CD8-positive, alpha-beta memory T cell (primary cell): ENCODE data around the gene SDCBP2. TPM values are rescaled to one million over a fixed set of nuclear protein-coding genes. Genes with fewer than 3 reads are reported as not detected.

Experiments used
- CTCF ChIA-PET: fragments of 350-600 bp; sonication (Branson Sonifier 250); formaldehyde crosslinking; loops from one replicate; lab custom pipeline; 2021; ENCODE audit warnings: antibody characterized with exemption; lab: Charles Lee
- POLR2A ChIA-PET: fragments of 350-600 bp; sonication (Branson Sonifier 250); formaldehyde crosslinking; loops from one replicate; lab custom pipeline; 2021; ENCODE audit warnings: antibody characterized with exemption; lab: Charles Lee
- DNase-seq, 5 donors: peaks; one replicate each; pipeline versions ENCODE4 v3.0.0 to v3.0.0-alpha.2; 2020 to 2022; ENCODE audit warnings: mixed read lengths in 1 of 5
- H3K27ac ChIP-seq: one replicate; pipeline ENCODE4 v1.7.0; 2013; ENCODE audit warnings: low read depth, mild to moderate bottlenecking, low read length, moderate library complexity
- H3K27me3 ChIP-seq: 2 replicates; pipeline ENCODE4 v1.7.0; 2013; ENCODE audit warnings: low read length, mild to moderate bottlenecking; ENCODE audit not compliant: insufficient read depth, poor library complexity, severe bottlenecking
- H3K36me3 ChIP-seq: 2 replicates; pipeline ENCODE4 v1.7.0; 2013; ENCODE audit warnings: mild to moderate bottlenecking, low read length, moderate library complexity; ENCODE audit not compliant: insufficient read depth
- H3K4me1 ChIP-seq: 2 replicates; pipeline ENCODE4 v1.7.0; 2013; ENCODE audit warnings: mild to moderate bottlenecking, low read length, moderate library complexity; ENCODE audit not compliant: insufficient read depth
- H3K4me3 ChIP-seq: 2 replicates; pipeline ENCODE4 v1.7.0; 2013; ENCODE audit warnings: mild to moderate bottlenecking, low read length
- H3K9me3 ChIP-seq: 2 replicates; pipeline ENCODE4 v1.7.0; 2013; ENCODE audit warnings: mild to moderate bottlenecking, low read length
- H3K27ac Mint-ChIP-seq, 8 donors: one replicate each; pipeline ENCODE4 v1.8.0; 2020 to 2021; ENCODE audit warnings: mixed read lengths in 8 of 8, mild to moderate bottlenecking in 6 of 8, inconsistent platforms in 3 of 8, moderate library complexity in 3 of 8
- H3K27me3 Mint-ChIP-seq, 2 donors: one replicate each; pipeline ENCODE4 v1.8.0; 2020 to 2021; ENCODE audit warnings: mixed read lengths in 2 of 2, mild to moderate bottlenecking in 1 of 2, moderate library complexity in 1 of 2
- H3K36me3 Mint-ChIP-seq, 3 donors: one replicate each; pipeline ENCODE4 v1.8.0; 2020 to 2021; ENCODE audit warnings: mixed read lengths in 3 of 3, inconsistent platforms in 1 of 3, mild to moderate bottlenecking in 1 of 3
- H3K4me1 Mint-ChIP-seq, 3 donors: one replicate each; pipeline ENCODE4 v1.8.0; 2020 to 2021; ENCODE audit warnings: mixed read lengths in 3 of 3, inconsistent platforms in 1 of 3, mild to moderate bottlenecking in 1 of 3
- H3K4me3 Mint-ChIP-seq, 7 donors: one replicate each; pipeline ENCODE4 v1.8.0; 2020 to 2021; ENCODE audit warnings: mixed read lengths in 7 of 7, mild to moderate bottlenecking in 6 of 7, moderate library complexity in 4 of 7, inconsistent platforms in 2 of 7
- H3K9me3 Mint-ChIP-seq, 5 donors: one replicate each; pipeline ENCODE4 v1.8.0; 2020 to 2022; ENCODE audit warnings: mixed read lengths in 5 of 5, mild to moderate bottlenecking in 3 of 5, moderate library complexity in 2 of 5, inconsistent platforms in 1 of 5
- polyA plus RNA-seq: library from polyadenylated mRNA; unstranded; fragments of 300-500 nt; fragmentation: Illumina TruSeq; gene quantifications from one replicate; pipeline ENCODE4 v1.2.3, GENCODE V29; 2021
- total RNA-seq, 2 experiments: library from RNA; stranded (reverse); gene quantifications; one replicate each; pipeline ENCODE4 v1.2.3, GENCODE V29; 2021

Gene SDCBP2
- total and polyA plus RNA-seq, 3 experiments from 2014 or later: 2.2 to 4.7 (median 3.7) TPM

DNA sequence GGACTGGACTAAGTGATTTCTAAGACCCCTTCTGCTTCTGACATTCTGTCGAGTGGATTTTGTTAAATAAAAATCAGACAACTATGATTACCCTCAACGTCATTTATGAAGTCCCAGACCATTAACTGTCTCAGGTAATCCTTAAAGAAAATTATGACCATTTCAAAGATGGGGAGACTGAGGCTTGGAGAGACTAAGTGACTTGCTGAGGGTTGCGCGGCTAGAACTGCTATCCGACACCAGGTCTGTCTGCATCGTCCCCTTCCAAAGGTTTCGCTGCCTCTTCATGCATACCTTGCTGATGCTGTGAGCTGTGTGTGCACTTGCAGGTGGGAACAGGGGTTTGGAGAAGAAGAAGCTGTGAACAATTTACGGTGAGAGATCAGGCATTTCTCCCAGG lies 59.7 kb downstream of the SDCBP2 start:
- Mint-ChIP-seq H3K36me3 (peaks cover 0 to 3% (median 0%) of the 10 kb centered on the region in 3 donors), H3K27ac (peak overlapping the region in 2 of 8 donors; percentile 2 to 67), H3K4me1 (peaks cover 34 to 49% (median 45%) of the 10 kb centered on the region in 3 donors), H3K27me3 (no peaks in the 10 kb centered on the region), H3K4me3 (peak overlapping the region in 1 of 7 donors; percentile 27), H3K9me3 (no peaks in the 10 kb centered on the region)
- no peaks in the 10 kb centered on the region for H3K27me3 ChIP-seq
- peaks cover 56% of the 10 kb centered on the region for H3K4me1 ChIP-seq
- CTCF ChIA-PET: no interaction called here
- no peaks in the 10 kb centered on the region for H3K9me3 ChIP-seq
- POLR2A ChIA-PET: no interaction called here
- no peak for DNase-seq
- H3K36me3 ChIP-seq: no peaks in the 10 kb centered on the region
- H3K4me3 ChIP-seq: no peak overlapping the region
- H3K27ac ChIP-seq: no peak overlapping the region

DNA sequence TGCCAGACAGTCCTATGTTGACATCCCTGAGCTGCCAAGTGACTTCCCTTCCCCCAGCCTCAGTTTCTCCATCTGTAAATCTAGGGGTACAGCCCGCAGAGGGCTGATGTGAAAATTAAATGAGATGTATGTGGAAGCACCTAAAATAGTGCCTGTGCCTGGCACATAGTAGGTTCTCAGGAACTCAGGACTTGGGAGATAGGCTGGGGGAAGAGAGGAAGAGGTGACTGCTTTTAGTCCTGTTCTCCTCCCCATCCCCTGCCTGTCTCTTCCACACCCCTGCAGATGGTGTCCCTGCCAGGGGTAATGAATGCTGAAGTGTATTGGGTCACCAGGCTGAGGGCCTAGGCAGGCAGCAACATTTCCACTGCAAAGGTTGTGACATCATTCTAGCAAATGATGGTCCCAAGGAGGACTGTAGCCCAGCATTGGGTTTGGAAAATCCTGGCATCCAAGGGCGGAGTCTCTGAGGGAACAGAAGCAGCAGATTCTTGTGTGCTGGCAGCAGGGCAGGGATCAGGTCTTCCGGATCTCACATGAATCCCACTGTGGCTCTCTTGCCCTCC lies 61.0 kb downstream of the SDCBP2 start:
- peaks cover 34 to 59% (median 46%) of the 10 kb centered on the region in 3 donors for H3K4me1 Mint-ChIP-seq
- H3K9me3 Mint-ChIP-seq: no peaks in the 10 kb centered on the region
- H3K4me3 Mint-ChIP-seq: peak overlapping the region; percentile 80 to 96 (median 86)
- peaks cover 0 to 3% (median 0%) of the 10 kb centered on the region in 3 donors for H3K36me3 Mint-ChIP-seq
- no peak overlapping the region for H3K4me3 ChIP-seq
- peak overlapping the region in 7 of 8 donors; percentile 41 to 91 (median 72) for H3K27ac Mint-ChIP-seq
- H3K27ac ChIP-seq: no peak overlapping the region
- no peaks in the 10 kb centered on the region for H3K27me3 ChIP-seq
- ChIA-PET CTCF (interaction anchor here (1.2 to 1.4 kb wide), 2 partner anchors 12 to 509 kb away, joined by 3 read pairs; no protein-coding TSS in a partner anchor), POLR2A (no interaction called here)
- H3K27me3 Mint-ChIP-seq: no peaks in the 10 kb centered on the region
- H3K36me3 ChIP-seq: no peaks in the 10 kb centered on the region
- no peak for DNase-seq
- H3K4me1 ChIP-seq: peaks cover 63% of the 10 kb centered on the region
- H3K9me3 ChIP-seq: no peaks in the 10 kb centered on the region

DNA sequence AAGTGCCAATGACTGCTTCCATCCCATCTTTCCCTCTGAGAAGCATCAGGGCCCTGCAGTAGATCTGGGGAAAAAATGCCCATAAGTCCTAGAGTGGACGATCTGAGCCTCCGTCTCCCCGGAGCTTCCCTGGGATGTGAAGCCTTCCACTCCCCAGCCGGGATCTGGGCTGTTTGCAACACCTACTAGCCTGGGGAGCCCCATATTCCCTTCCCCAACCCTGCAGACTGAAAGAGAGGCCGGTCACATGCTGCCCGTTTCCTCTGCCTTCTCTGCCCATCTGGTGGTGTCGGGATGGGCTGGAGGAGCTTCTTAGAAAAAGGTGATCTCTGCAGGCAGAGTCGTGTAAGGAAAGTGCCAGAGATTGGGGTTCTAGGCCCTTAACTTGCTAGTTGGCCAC lies 61.8 kb downstream of the SDCBP2 start:
- peak overlapping the region; percentile 69 for H3K4me3 ChIP-seq
- peaks cover 59% of the 10 kb centered on the region for H3K4me1 ChIP-seq
- CTCF ChIA-PET: interaction anchor here (1.2 to 1.5 kb wide), 3 partner anchors 12 to 510 kb away, joined by 3 to 4 read pairs (median 3); no protein-coding TSS in a partner anchor
- H3K4me1 Mint-ChIP-seq: peaks cover 34 to 59% (median 46%) of the 10 kb centered on the region in 3 donors
- no peaks in the 10 kb centered on the region for H3K9me3 ChIP-seq
- H3K27me3 Mint-ChIP-seq: no peaks in the 10 kb centered on the region
- peaks cover 0 to 3% (median 0%) of the 10 kb centered on the region in 3 donors for H3K36me3 Mint-ChIP-seq
- H3K27ac ChIP-seq: peak overlapping the region; percentile 1
- POLR2A ChIA-PET: interaction anchor here (1.1 kb wide), 1 partner anchor 58 kb away, joined by 3 read pairs; no protein-coding TSS in a partner anchor
- H3K27ac Mint-ChIP-seq: peak overlapping the region in 7 of 8 donors; percentile 7 to 91 (median 75)
- no peaks in the 10 kb centered on the region for H3K9me3 Mint-ChIP-seq
- DNase-seq: no peak
- H3K36me3 ChIP-seq: no peaks in the 10 kb centered on the region
- H3K27me3 ChIP-seq: no peaks in the 10 kb centered on the region
- H3K4me3 Mint-ChIP-seq: peak overlapping the region; percentile 80 to 96 (median 86)

DNA sequence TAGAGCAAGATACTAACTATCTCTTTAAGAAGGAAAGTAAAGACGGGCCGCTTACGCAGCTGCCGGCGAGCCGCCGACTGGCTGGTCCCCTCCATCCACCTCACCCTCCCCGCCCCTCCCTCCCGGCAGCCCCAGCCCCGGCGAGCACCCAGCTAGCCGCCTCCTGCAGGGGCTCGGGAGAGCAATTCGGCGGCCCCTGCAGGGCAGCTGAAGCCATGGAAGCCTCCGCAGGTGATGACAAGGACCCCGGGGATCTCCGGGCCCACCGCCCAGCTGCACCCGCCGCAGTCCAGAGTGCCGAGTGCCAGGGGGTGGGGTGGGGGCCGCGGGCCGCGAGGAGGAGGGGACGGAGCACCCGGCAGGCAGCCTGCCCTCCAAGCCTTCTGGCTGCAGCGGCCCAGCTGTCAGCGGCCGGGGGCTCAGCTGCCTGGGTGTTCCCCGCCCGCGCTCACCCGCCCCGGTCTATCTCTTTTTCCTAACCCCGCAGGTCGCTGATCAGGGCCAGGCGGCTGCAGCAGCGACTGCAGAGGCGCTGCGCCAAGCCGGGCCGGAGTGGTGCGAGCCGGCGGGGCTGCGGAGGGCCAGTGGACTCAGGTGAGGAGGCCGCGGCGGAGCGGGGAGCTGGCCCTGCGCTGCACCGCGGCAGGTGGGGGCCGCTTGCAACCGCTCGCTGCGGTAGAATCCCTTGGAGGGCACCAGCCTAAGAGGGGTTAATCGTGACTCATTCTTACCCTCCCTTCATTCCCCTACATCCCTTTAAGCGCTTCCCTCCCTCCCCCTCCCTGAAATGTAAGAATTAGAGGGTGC lies 62.6 kb downstream of the SDCBP2 start, which contains the start of gene SNPH:
TSS of gene SNPH (plus strand) at position 128 of the 807 bp plus-strand sequence. CDS start 29,946 bp downstream, outside the sequence.
- POLR2A ChIA-PET: interaction anchor here (0.6 to 1.1 kb wide), 3 partner anchors 9 to 59 kb away, joined by 3 read pairs; no protein-coding TSS in a partner anchor
- Mint-ChIP-seq H3K36me3 (no peaks in the 10 kb centered on the region), H3K4me3 (peak within 1 kb of the TSS; percentile 80 to 96 (median 91)), H3K9me3 (no peaks in the 10 kb centered on the region), H3K27me3 (peaks cover 0 to 4% of the 10 kb centered on the region in 2 donors), H3K27ac (peak within 1 kb of the TSS; percentile 87 to 100 (median 96)), H3K4me1 (peaks cover 34 to 59% (median 46%) of the 10 kb centered on the region in 3 donors)
- CTCF ChIA-PET: interaction anchor here (1.2 to 1.5 kb wide), 4 partner anchors 13 to 511 kb away, joined by 3 to 4 read pairs (median 3); no protein-coding TSS in a partner anchor
- peak; percentile 63 to 84 (median 72) for DNase-seq
- peak within 1 kb of the TSS; percentile 51 for H3K27ac ChIP-seq
- peak within 1 kb of the TSS; percentile 69 for H3K4me3 ChIP-seq
- H3K4me1 ChIP-seq: peaks cover 51% of the 10 kb centered on the region
- no peaks in the 10 kb centered on the region for H3K27me3 ChIP-seq
- no peaks in the 10 kb centered on the region for H3K36me3 ChIP-seq
- no peaks in the 10 kb centered on the region for H3K9me3 ChIP-seq

DNA sequence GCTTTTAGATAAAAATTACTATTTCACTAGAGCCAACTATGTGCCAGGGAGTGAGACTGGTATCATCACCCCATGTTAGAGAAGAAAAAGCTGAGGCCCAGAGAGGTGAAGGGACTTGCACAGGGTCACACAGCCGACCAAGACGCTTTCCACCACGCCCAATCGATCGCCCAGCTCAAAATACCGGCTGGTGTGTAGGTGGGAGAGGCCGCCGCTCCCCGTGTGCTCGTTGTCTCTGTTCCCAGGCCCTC lies 63.1 kb downstream of the SDCBP2 start:
- DNase-seq: no peak
- H3K4me3 Mint-ChIP-seq: peak overlapping the region; percentile 80 to 96 (median 91)
- no peaks in the 10 kb centered on the region for H3K36me3 Mint-ChIP-seq
- Histone ChIP-seq H3K36me3 (no peaks in the 10 kb centered on the region), H3K27ac (peak overlapping the region; percentile 51), H3K4me1 (peaks cover 51% of the 10 kb centered on the region), H3K9me3 (no peaks in the 10 kb centered on the region), H3K4me3 (peak overlapping the region; percentile 69), H3K27me3 (no peaks in the 10 kb centered on the region)
- POLR2A ChIA-PET: interaction anchor here (1.1 kb wide), 2 partner anchors 10 to 59 kb away, joined by 3 read pairs; no protein-coding TSS in a partner anchor
- CTCF ChIA-PET: interaction anchor here (1.2 to 1.5 kb wide), 2 partner anchors 35 to 172 kb away, joined by 3 to 4 read pairs; no protein-coding TSS in a partner anchor
- peaks cover 34 to 59% (median 46%) of the 10 kb centered on the region in 3 donors for H3K4me1 Mint-ChIP-seq
- peak overlapping the region; percentile 87 to 100 (median 96) for H3K27ac Mint-ChIP-seq
- H3K27me3 Mint-ChIP-seq: peaks cover 0 to 4% of the 10 kb centered on the region in 2 donors
- H3K9me3 Mint-ChIP-seq: no peaks in the 10 kb centered on the region

DNA sequence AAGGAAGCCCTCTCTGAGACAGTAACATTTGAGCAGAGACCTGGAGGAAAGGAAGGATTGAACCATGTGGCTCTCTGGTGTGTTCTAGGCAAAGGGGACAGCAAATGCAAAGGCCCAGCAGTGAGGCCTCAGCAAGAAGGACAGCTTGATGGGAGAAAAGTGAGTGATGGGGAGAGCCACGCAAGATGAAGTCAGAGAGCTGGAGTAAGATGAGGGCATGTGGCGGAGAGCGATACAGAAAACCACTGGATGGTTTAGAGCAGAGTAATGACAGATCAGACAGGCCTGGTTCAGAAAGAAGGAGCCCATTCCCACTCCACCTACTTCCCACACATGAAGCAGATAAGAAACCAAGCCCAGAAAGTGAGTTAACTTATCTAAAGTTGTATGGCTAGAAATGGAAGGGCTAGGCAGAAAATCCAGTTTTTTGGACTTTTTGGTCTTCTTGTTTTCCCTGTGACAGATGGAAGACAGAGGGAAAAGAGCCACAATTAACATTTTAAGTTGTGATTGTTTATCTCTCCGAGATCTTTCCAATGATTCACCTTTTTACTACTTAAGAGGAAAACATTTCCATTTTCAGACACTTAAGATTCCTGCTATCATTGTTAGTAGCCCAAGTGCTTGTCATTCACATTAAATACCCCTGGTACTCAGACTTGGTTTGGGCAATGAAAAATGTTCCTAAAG lies 63.6 kb downstream of the SDCBP2 start:
- no peaks in the 10 kb centered on the region for H3K9me3 ChIP-seq
- Mint-ChIP-seq H3K36me3 (no peaks in the 10 kb centered on the region), H3K9me3 (no peaks in the 10 kb centered on the region), H3K4me3 (peak overlapping the region; percentile 80 to 96 (median 91)), H3K27me3 (peaks cover 0 to 4% of the 10 kb centered on the region in 2 donors), H3K4me1 (peaks cover 34 to 59% (median 46%) of the 10 kb centered on the region in 3 donors), H3K27ac (peak overlapping the region; percentile 87 to 100 (median 96))
- H3K27me3 ChIP-seq: no peaks in the 10 kb centered on the region
- H3K36me3 ChIP-seq: no peaks in the 10 kb centered on the region
- peaks cover 51% of the 10 kb centered on the region for H3K4me1 ChIP-seq
- H3K4me3 ChIP-seq: peak overlapping the region; percentile 69
- ChIA-PET CTCF (interaction anchor here (1.2 kb wide), 1 partner anchor 172 kb away, joined by 3 read pairs; no protein-coding TSS in a partner anchor), POLR2A (interaction anchor here (1.1 kb wide), 1 partner anchor 10 kb away, joined by 3 read pairs; no protein-coding TSS in a partner anchor)
- peak overlapping the region; percentile 51 for H3K27ac ChIP-seq
- DNase-seq: no peak

DNA sequence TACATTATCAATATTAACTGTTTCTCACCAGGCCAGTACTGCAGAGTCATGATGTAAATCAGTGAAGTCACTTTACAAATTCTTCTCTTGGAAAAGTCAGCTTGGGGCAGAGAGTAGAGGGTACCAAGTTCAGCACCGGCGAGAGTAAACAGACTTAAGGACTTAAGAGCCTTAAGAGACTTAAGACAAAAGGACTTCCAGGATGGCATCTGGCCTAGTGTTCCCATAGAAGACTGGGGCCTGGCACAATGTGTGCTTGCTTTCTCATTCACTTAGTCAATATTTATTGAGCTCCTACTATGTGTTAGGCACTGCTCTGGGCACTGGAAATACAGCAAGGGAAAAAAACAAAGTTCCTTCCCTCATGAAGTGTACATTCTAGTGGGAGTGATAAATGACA lies 64.2 kb downstream of the SDCBP2 start:
- H3K36me3 Mint-ChIP-seq: no peaks in the 10 kb centered on the region
- Histone ChIP-seq H3K4me1 (peaks cover 51% of the 10 kb centered on the region), H3K27ac (no peak overlapping the region), H3K4me3 (peak overlapping the region; percentile 69), H3K27me3 (no peaks in the 10 kb centered on the region), H3K36me3 (no peaks in the 10 kb centered on the region), H3K9me3 (no peaks in the 10 kb centered on the region)
- H3K27ac Mint-ChIP-seq: peak overlapping the region in 7 of 8 donors; percentile 87 to 98 (median 94)
- H3K4me3 Mint-ChIP-seq: peak overlapping the region in 6 of 7 donors; percentile 80 to 92 (median 88)
- DNase-seq: no peak
- peaks cover 34 to 59% (median 41%) of the 10 kb centered on the region in 3 donors for H3K4me1 Mint-ChIP-seq
- H3K27me3 Mint-ChIP-seq: peaks cover 0 to 4% of the 10 kb centered on the region in 2 donors
- H3K9me3 Mint-ChIP-seq: no peaks in the 10 kb centered on the region
- ChIA-PET CTCF (no interaction called here), POLR2A (no interaction called here)
